Heart right ventricle (tissue), 16 donors: ENCODE results near the gene TSPYL2. TPM values are rescaled to one million over a fixed set of nuclear protein-coding genes. Genes with fewer than 3 reads are reported as not detected.

ENCODE experiments used
- ATAC-seq, 8 donors: fragments of 200-7000 bp; cut with Tn5 transposase; one replicate each; pipeline ENCODE4 v1.9.1; 2020; ENCODE audit warnings: mild to moderate bottlenecking in 8 of 8, moderate library complexity in 8 of 8, moderate number of reproducible peaks in 1 of 8
- DNase-seq, 2 donors: peaks; one replicate each; pipeline ENCODE4 v3.0.0-alpha.2; 2020
- H3K27ac ChIP-seq, 10 donors: fragments of 200-600 bp; sonication (generic) in 2 of 10; one replicate each; pipeline versions ENCODE4 v1.5.0 to v1.8.0; 2020 to 2022; ENCODE audit warnings: mild to moderate bottlenecking in 3 of 10
- H3K27me3 ChIP-seq, 7 donors: fragments of 200-600 bp; one replicate each; pipeline ENCODE4 v1.8.0; 2021 to 2022; ENCODE audit warnings: mild to moderate bottlenecking in 2 of 7
- H3K36me3 ChIP-seq, 9 donors: fragments of 200-600 bp; sonication (generic) in 1 of 9; one replicate each; pipeline versions ENCODE4 v1.5.0 to v1.8.0; 2020 to 2022; ENCODE audit warnings: mild to moderate bottlenecking in 2 of 9
- H3K4me1 ChIP-seq, 9 donors: fragments of 200-600 bp; sonication (generic) in 1 of 9; one replicate each; pipeline versions ENCODE4 v1.5.0 to v1.8.0; 2020 to 2022; ENCODE audit warnings: mild to moderate bottlenecking in 4 of 9
- H3K4me3 ChIP-seq, 10 donors: fragments of 200-600 bp; sonication (generic) in 2 of 10; one replicate each; pipeline versions ENCODE4 v1.5.0 to v1.8.0; 2020 to 2022; ENCODE audit warnings: mild to moderate bottlenecking in 7 of 10, moderate library complexity in 2 of 10
- H3K9me3 ChIP-seq, 11 donors: fragments of 200-600 bp in 10 of 11; sonication (generic) in 2 of 11; one replicate each; pipeline versions ENCODE4 v1.5.0 to v1.8.0; 2013 to 2022; ENCODE audit warnings: mild to moderate bottlenecking in 2 of 11, control low read depth in 1 of 11, moderate library complexity in 1 of 11
- WGBS, 2 donors: extraction: QIAGEN DNeasy Blood & Tissue Kit; methylation state at CpG; one replicate each; pipeline ENCODE4 v1.1.7; 2013; ENCODE audit warnings: inconsistent platforms in 1 of 2; 5-methylcytosine and 5-hydroxymethylcytosine counted together
- intact Hi-C, 10 donors: fragments of 100-400 bp; cut with DNase I; formaldehyde crosslinking; loops; one replicate each; pipeline versions ENCODE4 v1.11.1 to v1.14.2; 2022
- polyA plus RNA-seq, 2 donors: library from polyadenylated mRNA; stranded (reverse); fragments of 200-250 nt; gene quantifications; one replicate each; pipeline ENCODE4 v1.2.3, GENCODE V29; 2013
- total RNA-seq, 10 donors: library from RNA; stranded (reverse); fragmentation: NEBNext Ultra II Directional in 3 of 10; extraction: Animal tissue kit (Norgen Biotek cat#: 25700) in 3 of 10; gene quantifications; one replicate each; pipeline versions ENCODE4 v1.2.1 to v1.2.4, GENCODE V29; 2021 to 2023
- TF ChIP-seq, protein P1 (sequence below), 9 donors: fragments of 200-600 bp; sonication (generic) in 2 of 9; IDR thresholded peaks; one replicate each; pipeline versions ENCODE4 v1.5.0 to v1.8.0; 2021 to 2022; ENCODE audit warnings: antibody characterized with exemption in 9 of 9, mild to moderate bottlenecking in 5 of 9, moderate library complexity in 1 of 9
- donor health status: Arrhythmogenic right ventricular cardiomyopathy.
- donor health status: ischemic (EF 13 %, LVEDD 7.1; RV severe dilation, severe dysfunction).
- donor health status: healthy with polysubstance abuse.
- donor health status: DM: no; HTN: yes; CAD: no.
- donor health status: DM: no; HTN: no; CAD: no.
- donor health status: ischemic (EF 25% LVEDD 6.9; RV normal size, moderate dysfunction).
- donor health status: ischemic (EF 25% LVEDD 5.7; RV mildly dilated, moderate dysfunction).
- donor health status: healthy.
- donor health status: DM: yes; HTN: yes; CAD: no.
- donor health status: Ischemic cardiomyopathy.
- donor health status: ischemic (EF 35%, LVEDD 5.7; RV mildly dilated, moderate dysfunction).
- donor health status: nonischemic (EF 11% LVEDD 7.7; RV severe dilation, severe dysfunction).
- donor health status: DM: yes; HTN: yes; CAD: no.
- donor health status: PGD.
- donor health status: ischemic (EF 29% LVEDD 5.4; RV normal size, mild dysfunction).
- donor health status: nonischemic (EF 23%, LVEDD 6.1; RV moderate dilation, normal function).

Gene TSPYL2
- total and polyA plus RNA-seq, 12 donors: 17.2 to 136 (median 26.4) TPM

DNA sequence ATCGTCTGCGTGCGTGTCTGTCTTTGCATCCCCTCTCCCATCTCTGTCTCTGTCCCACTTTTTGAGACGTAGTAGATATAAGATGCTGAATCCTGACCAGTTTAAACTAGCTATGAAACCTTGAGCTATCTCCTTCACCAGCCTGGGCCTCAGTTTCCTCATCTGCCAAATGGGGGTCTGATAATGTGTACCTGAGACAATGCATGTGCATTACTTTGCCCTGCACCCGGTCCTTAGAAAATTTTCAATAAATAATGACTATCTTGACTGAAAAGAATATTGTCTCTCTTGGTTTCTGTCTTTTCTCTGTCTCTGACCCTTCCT is 12.4 kb downstream of the TSPYL2 start:
- DNase-seq (no peak), ATAC-seq (no peak)
- H3K36me3 ChIP-seq: peaks cover 0 to 9% (median 0%) of the 10 kb centered on the region in 9 donors
- H3K9me3 ChIP-seq: no peaks in the 10 kb centered on the region
- H3K27me3 ChIP-seq: peaks cover 0 to 4% (median 0%) of the 10 kb centered on the region in 7 donors
- H3K4me3 ChIP-seq: peak overlapping the region; percentile 47 to 78 (median 72)
- 1% methylated on average over 5 of the region's 5 CpGs for WGBS, 2 donors
- intact Hi-C loops: loop anchor here in 1 of 10 donors (10.0 kb wide), 1 partner anchor 130 kb away; the partner anchor contains the start of gene KDM5C
- H3K4me1 ChIP-seq: peaks cover 0 to 15% (median 8%) of the 10 kb centered on the region in 9 donors
- peak overlapping the region; percentile 45 to 90 (median 84) for H3K27ac ChIP-seq
- TF ChIP-seq, protein P1, sequence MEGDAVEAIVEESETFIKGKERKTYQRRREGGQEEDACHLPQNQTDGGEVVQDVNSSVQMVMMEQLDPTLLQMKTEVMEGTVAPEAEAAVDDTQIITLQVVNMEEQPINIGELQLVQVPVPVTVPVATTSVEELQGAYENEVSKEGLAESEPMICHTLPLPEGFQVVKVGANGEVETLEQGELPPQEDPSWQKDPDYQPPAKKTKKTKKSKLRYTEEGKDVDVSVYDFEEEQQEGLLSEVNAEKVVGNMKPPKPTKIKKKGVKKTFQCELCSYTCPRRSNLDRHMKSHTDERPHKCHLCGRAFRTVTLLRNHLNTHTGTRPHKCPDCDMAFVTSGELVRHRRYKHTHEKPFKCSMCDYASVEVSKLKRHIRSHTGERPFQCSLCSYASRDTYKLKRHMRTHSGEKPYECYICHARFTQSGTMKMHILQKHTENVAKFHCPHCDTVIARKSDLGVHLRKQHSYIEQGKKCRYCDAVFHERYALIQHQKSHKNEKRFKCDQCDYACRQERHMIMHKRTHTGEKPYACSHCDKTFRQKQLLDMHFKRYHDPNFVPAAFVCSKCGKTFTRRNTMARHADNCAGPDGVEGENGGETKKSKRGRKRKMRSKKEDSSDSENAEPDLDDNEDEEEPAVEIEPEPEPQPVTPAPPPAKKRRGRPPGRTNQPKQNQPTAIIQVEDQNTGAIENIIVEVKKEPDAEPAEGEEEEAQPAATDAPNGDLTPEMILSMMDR (IDR thresholded peaks at IDR 0.05): no peak

DNA sequence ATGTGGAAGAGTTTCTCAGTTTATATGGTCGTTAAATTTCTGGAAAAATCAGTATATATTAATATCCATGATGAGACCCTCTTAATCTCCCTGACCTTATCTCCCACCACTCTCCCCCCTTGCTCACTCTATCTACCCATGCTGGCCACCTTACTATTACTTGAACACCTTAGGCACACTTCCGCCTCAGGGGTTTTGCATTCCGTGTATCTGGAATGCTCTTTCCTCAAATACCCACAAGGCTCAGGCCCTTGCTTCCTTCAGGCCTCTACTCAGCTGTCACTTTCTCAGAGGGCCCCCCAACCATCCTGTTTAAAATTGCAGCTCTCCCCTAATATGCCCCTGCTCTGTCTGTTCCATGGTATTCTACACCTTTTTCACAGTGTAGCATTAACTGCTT is 13.6 kb downstream of the TSPYL2 start:
- no peak for DNase-seq
- Histone ChIP-seq H3K4me3 (no peak overlapping the region), H3K9me3 (no peaks in the 10 kb centered on the region), H3K36me3 (peaks cover 0 to 12% (median 0%) of the 10 kb centered on the region in 9 donors), H3K27me3 (peaks cover 0 to 4% (median 0%) of the 10 kb centered on the region in 7 donors), H3K27ac (no peak overlapping the region), H3K4me1 (peaks cover 0 to 15% (median 8%) of the 10 kb centered on the region in 9 donors)
- no peak for ATAC-seq
- TF ChIP-seq, protein P1 (IDR thresholded peaks at IDR 0.05): no peak
- intact Hi-C loops: loop anchor here in 1 of 10 donors (10.0 kb wide), 1 partner anchor 129 kb away; the partner anchor contains the start of gene KDM5C
- WGBS, 2 donors: 71 to 83% methylated on average over 3 of the region's 3 CpGs

GRCh38 chrX:53114864-53115549 is 32.8 kb downstream of the TSPYL2 start:
- DNase-seq (no peak), ATAC-seq (peak in 4 of 8 donors; percentile 14 to 68 (median 19))
- intact Hi-C loops: no loop called here
- WGBS, 2 donors: 93 to 96% methylated on average over 5 to 6 of the region's 6 CpGs
- Histone ChIP-seq H3K27ac (peak overlapping the region in 4 of 10 donors; percentile 42 to 62 (median 52)), H3K27me3 (peaks cover 0 to 11% (median 0%) of the 10 kb centered on the region in 7 donors), H3K36me3 (peaks cover 0 to 5% (median 0%) of the 10 kb centered on the region in 9 donors), H3K4me1 (peaks cover 0 to 8% (median 0%) of the 10 kb centered on the region in 9 donors), H3K4me3 (no peak overlapping the region), H3K9me3 (no peaks in the 10 kb centered on the region)
- TF ChIP-seq, protein P1 (IDR thresholded peaks at IDR 0.05): no peak

- ATAC-seq (peak in 2 of 8 donors; percentile 25 to 61), DNase-seq (no peak)
- Histone ChIP-seq H3K27me3 (peaks cover 0 to 12% (median 0%) of the 10 kb centered on the region in 7 donors), H3K4me3 (no peak overlapping the region), H3K27ac (peak overlapping the region in 6 of 10 donors; percentile 42 to 62 (median 51)), H3K9me3 (no peaks in the 10 kb centered on the region), H3K36me3 (peaks cover 0 to 5% (median 0%) of the 10 kb centered on the region in 9 donors), H3K4me1 (peaks cover 0 to 8% (median 0%) of the 10 kb centered on the region in 9 donors)
- TF ChIP-seq, protein P1 (IDR thresholded peaks at IDR 0.05): no peak
- 86 to 95% methylated on average over 2 of the region's 2 CpGs for WGBS, 2 donors
- intact Hi-C loops: no loop called here
These were observed 33.3 kb downstream of the TSPYL2 start for GRCh38 chrX:53115550-53115874.
